HepG2 (cell line): ENCODE measurements around the gene FGFR4. TPM values are rescaled to one million over a fixed set of nuclear protein-coding genes. Genes with fewer than 3 reads are reported as not detected.
A peak's percentile ranks its signal among the peaks of the same experiment; 100 is the strongest.

Source experiments
- CEBPB ChIP-seq: IDR thresholded peaks from 2 replicates; pipeline ENCODE4 v1.6.1; 2011; ENCODE audit warnings: low read depth, low read length, improper control_type of control experiment, borderline replicate concordance
- CSRNP1 ChIP-seq: sonication (generic); formaldehyde crosslinking; IDR thresholded peaks from 2 replicates; pipeline ENCODE4 v1.8.1; 2023; ENCODE audit warnings: mild to moderate bottlenecking, missing genetic modification reagents
- DNMT1 ChIP-seq: sonication (generic); formaldehyde crosslinking; IDR thresholded peaks from 2 replicates; pipeline ENCODE4 v1.5.1; 2020; ENCODE audit warnings: mild to moderate bottlenecking, missing genetic modification reagents
- FOXC1 ChIP-seq: sonication (generic); formaldehyde crosslinking; IDR thresholded peaks from 2 replicates; pipeline ENCODE4 v1.8.0; 2022; ENCODE audit warnings: mild to moderate bottlenecking, missing genetic modification reagents, borderline replicate concordance
- FOXP1 ChIP-seq, 2 experiments: fragments of 450-650 bp in 1 of 2; IDR thresholded peaks; 2 replicates each; pipeline ENCODE4 v1.6.1; 2017 to 2018; ENCODE audit warnings: antibody characterized with exemption in 1 of 2
- KLF15 ChIP-seq: sonication (generic); formaldehyde crosslinking; IDR thresholded peaks from 2 replicates; pipeline ENCODE4 v1.8.1; 2023; ENCODE audit warnings: borderline replicate concordance, mild to moderate bottlenecking, inconsistent platforms, missing genetic modification reagents, mixed read lengths
- KMT2B ChIP-seq: IDR thresholded peaks from 2 replicates; pipeline ENCODE4 v1.6.1; 2016; ENCODE audit warnings: missing genetic modification reagents, missing compliant biosample characterization
- MATR3 ChIP-seq: sonication (generic); formaldehyde crosslinking; IDR thresholded peaks from 2 replicates; pipeline ENCODE4 v1.4.0; 2020; ENCODE audit warnings: missing genetic modification reagents
- MEIS1 ChIP-seq: sonication (generic); formaldehyde crosslinking; IDR thresholded peaks from 2 replicates; pipeline ENCODE4 v1.9.0; 2021; ENCODE audit warnings: mild to moderate bottlenecking, missing genetic modification reagents, moderate library complexity, borderline replicate concordance
- MIER2 ChIP-seq: IDR thresholded peaks from 2 replicates; pipeline ENCODE4 v1.6.1; 2016; ENCODE audit warnings: missing biosample characterization, missing genetic modification reagents
- NCOA1 ChIP-seq: sonication (generic); formaldehyde crosslinking; IDR thresholded peaks from 2 replicates; pipeline ENCODE4 v1.9.0; 2021; ENCODE audit warnings: missing genetic modification reagents
- NONO ChIP-seq, 2 experiments: fragments of 450-650 bp in 1 of 2; sonication (generic) in 1 of 2; formaldehyde crosslinking in 1 of 2; IDR thresholded peaks in 1 of 2; conservative IDR thresholded peaks in 1 of 2; 2 replicates each; pipeline versions ENCODE4 v1.6.1 to v1.8.0; 2017 to 2022; ENCODE audit warnings: mild to moderate bottlenecking in 1 of 2, missing genetic modification reagents in 1 of 2, moderate library complexity in 1 of 2
- NR2C2 ChIP-seq: sonication (generic); formaldehyde crosslinking; IDR thresholded peaks from 2 replicates; pipeline ENCODE4 v1.4.0; 2020; ENCODE audit warnings: missing genetic modification reagents, mild to moderate bottlenecking, moderate library complexity, borderline replicate concordance
- RBFOX2 ChIP-seq: fragments of 200-400 bp; formaldehyde crosslinking; IDR thresholded peaks from 2 replicates; pipeline ENCODE4 v1.6.1; 2017; ENCODE audit warnings: low read depth, mild to moderate bottlenecking, low read length
- SP5 ChIP-seq: IDR thresholded peaks from 2 replicates; pipeline ENCODE4 v1.6.1; 2016; ENCODE audit warnings: low read depth, borderline replicate concordance
- TFAP4 ChIP-seq: sonication (generic); IDR thresholded peaks from 2 replicates; pipeline ENCODE4 v1.6.1; 2016; ENCODE audit warnings: low read depth, borderline replicate concordance
- ZFP62 ChIP-seq: sonication (generic); formaldehyde crosslinking; IDR thresholded peaks from 2 replicates; pipeline ENCODE4 v1.4.0; 2020; ENCODE audit warnings: missing genetic modification reagents
- ZFX ChIP-seq: sonication (generic); formaldehyde crosslinking; IDR thresholded peaks from 2 replicates; pipeline ENCODE4 v1.4.0; 2020; ENCODE audit warnings: mild to moderate bottlenecking, low read depth, missing genetic modification reagents, moderate library complexity
- ZNF207 ChIP-seq: fragments of 450-650 bp; IDR thresholded peaks from 2 replicates; pipeline ENCODE4 v1.6.1; 2016; ENCODE audit warnings: antibody characterized with exemption, borderline replicate concordance
- ZNF350 ChIP-seq: sonication (generic); formaldehyde crosslinking; IDR thresholded peaks from 2 replicates; pipeline ENCODE4 v1.4.0; 2020; ENCODE audit warnings: mild to moderate bottlenecking, low read depth, missing genetic modification reagents, borderline replicate concordance
- ZNF609 ChIP-seq: sonication (generic); formaldehyde crosslinking; IDR thresholded peaks from 2 replicates; pipeline ENCODE4 v1.4.0; 2020; ENCODE audit warnings: mild to moderate bottlenecking, missing genetic modification reagents, borderline replicate concordance
- ZNF788 ChIP-seq: sonication (generic); formaldehyde crosslinking; IDR thresholded peaks from 2 replicates; pipeline ENCODE4 v1.5.0; 2020; ENCODE audit warnings: mild to moderate bottlenecking, missing genetic modification reagents, borderline replicate concordance
- polyA plus RNA-seq, 8 experiments: library from polyadenylated mRNA; depleted of rRNA in 3 of 8; stranded (reverse) in 7 of 8; unstranded in 1 of 8; fragments of >200 nt; fragmentation: Illumina TruSeq in 4 of 8; extraction: Trizol in 4 of 8; gene quantifications; 2 replicates each; pipeline versions ENCODE4 v1.2.1 to v1.2.3, GENCODE V29; 2011 to 2016; ENCODE audit warnings: low read depth in 4 of 8, missing spikeins in 1 of 8, mixed read lengths in 1 of 8; ENCODE audit not compliant: insufficient read depth in 1 of 8
- total RNA-seq, 5 experiments: library from RNA; depleted of rRNA; stranded (reverse); fragments of >200 nt; fragmentation: Illumina TruSeq; extraction: Trizol; gene quantifications; 2 replicates each; pipeline ENCODE4 v1.2.3, GENCODE V29; 2016; ENCODE audit warnings: low read depth in 1 of 5

Gene FGFR4
- total and polyA plus RNA-seq, 2 of the 13 experiments (the other 11 are each of a cell fraction or from before 2014, with no cell fraction given) = 129 to 219 TPM

DNA sequence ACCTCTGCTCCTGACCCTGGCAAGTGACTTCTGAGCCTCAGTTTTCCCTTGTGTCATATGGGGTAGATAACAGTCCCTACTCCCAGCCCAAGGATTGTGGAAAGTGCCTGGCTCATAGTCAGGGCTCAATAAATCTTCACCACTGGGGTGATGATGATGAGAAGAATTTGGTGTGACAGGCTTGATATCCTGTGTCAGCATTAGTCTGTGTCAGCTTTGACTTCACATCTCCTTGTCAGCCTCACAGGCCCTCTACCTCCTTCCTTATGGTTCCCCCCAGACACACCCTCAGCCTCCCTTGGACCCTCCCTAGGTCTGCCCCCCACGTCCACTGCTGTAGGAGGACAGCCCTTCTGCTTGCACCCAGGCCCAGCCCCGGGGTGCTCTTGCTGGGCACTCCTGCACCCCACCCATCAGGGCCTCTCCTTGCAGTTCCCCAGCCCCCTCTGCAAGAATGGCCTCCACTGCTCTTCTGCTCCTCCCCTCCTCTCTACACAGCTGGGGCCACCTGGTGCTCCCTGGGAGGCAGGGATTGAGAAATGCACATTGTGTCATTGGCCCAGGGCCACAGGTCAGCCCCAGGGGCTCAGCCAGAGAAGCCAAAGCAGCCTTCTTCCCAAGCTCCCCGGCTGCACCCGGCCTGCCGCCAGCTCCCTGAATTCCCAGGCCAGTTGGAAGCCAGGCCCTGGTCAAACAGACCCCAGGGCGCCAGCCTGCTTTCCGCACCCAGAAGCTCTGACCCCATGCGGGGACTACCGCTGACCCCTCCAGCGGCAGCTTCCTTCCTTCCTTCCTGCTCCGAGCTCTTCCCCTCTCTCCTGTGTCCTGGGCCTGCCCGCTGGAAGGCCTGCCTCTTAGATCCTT, 7.7 kb downstream of the FGFR4 start (continued):
- TF ChIP-seq ZNF609 (CRISPR knock-in tag) (peak; percentile 54; the same call in 1 of the 2 replicates), KMT2B (CRISPR knock-in tag) (no peak), FOXP1 (IDR thresholded peaks at IDR 0.05) (no peak), FOXP1 (CRISPR knock-in tag; IDR thresholded peaks at IDR 0.05) (peak; percentile 38; the same call in 1 of the 2 replicates), KLF15 (CRISPR knock-in tag) (no peak), CEBPB (peak; percentile 94), ZNF207 (no peak), RBFOX2 (peak; percentile 64), NR2C2 (CRISPR knock-in tag) (peak; percentile 82), CSRNP1 (no peak), FOXC1 (CRISPR knock-in tag) (peak; percentile 35; the same call in 1 of the 2 replicates), ZNF788 (peak; percentile 27; the same call in 1 of the 2 replicates), MIER2 (CRISPR knock-in tag) (0 out of 2 replicates have a peak, but pooled peaks have one; percentile 35), ZFP62 (CRISPR knock-in tag) (no peak), TFAP4 (peak; percentile 98), MATR3 (CRISPR knock-in tag) (no peak), ZFX (peak; percentile 75), NCOA1 (CRISPR knock-in tag) (no peak), MEIS1 (peak; percentile 49; the same call in 1 of the 2 replicates), SP5 (CRISPR knock-in tag) (peak; percentile 94), DNMT1 (CRISPR knock-in tag) (no peak), NONO (IDR thresholded peaks at IDR 0.05) (no peak), NONO (CRISPR knock-in tag; conservative IDR thresholded peaks at IDR 0.05) (peak; percentile 80), ZNF350 (CRISPR knock-in tag) (peak; percentile 71; the same call in 1 of the 2 replicates)
